Epithelial cell of esophagus (primary cell): ENCODE measurements around the gene CRAMP1.

ENCODE experiments used
- DNase-seq: peaks from one replicate; pipeline ENCODE4 v3.0.0; 2010; ENCODE audit warnings: low read depth
- H3K4me3 ChIP-seq: 2 replicates; pipeline ENCODE4 v1.5.1; 2011; ENCODE audit warnings: mild to moderate bottlenecking, low read length, control low read depth
- CTCF ChIP-seq: IDR thresholded peaks from 2 replicates; pipeline ENCODE4 v1.5.1; 2011; ENCODE audit warnings: low read depth, mild to moderate bottlenecking, low read length, control low read depth, inconsistent platforms; ENCODE audit not compliant: insufficient read depth; ENCODE audit errors: missing control alignments

Gene CRAMP1

GRCh38 chr16:1726661-1727502, 114.7 kb downstream of the CRAMP1 start:
- no peak for DNase-seq
- no peak for TF ChIP-seq CTCF
- H3K4me3 ChIP-seq: no peak overlapping the region
